Type B pancreatic cell (in vitro differentiated cells): ENCODE results near the gene GSK3B. TPM values are rescaled to one million over a fixed set of nuclear protein-coding genes. Genes with fewer than 3 reads are reported as not detected.
A peak's percentile ranks its signal among the peaks of the same experiment; 100 is the strongest.

ENCODE experiments used
- DNase-seq: peaks from one replicate; pipeline ENCODE4 v3.0.0; 2021; ENCODE audit warnings: mixed read lengths; ENCODE audit not compliant: unreplicated experiment; ENCODE audit errors: extremely low spot score
- H3K27ac Mint-ChIP-seq: 2 replicates; pipeline ENCODE4 v1.8.0; 2021; ENCODE audit warnings: mild to moderate bottlenecking, mixed read lengths
- H3K27me3 Mint-ChIP-seq: 2 replicates; pipeline ENCODE4 v1.8.0; 2021; ENCODE audit warnings: mixed read lengths
- H3K36me3 Mint-ChIP-seq: 2 replicates; pipeline ENCODE4 v1.8.0; 2021; ENCODE audit warnings: mixed read lengths
- H3K4me1 Mint-ChIP-seq: one replicate; pipeline ENCODE4 v1.8.0; 2021; ENCODE audit warnings: mixed read lengths; ENCODE audit not compliant: unreplicated experiment
- H3K4me3 Mint-ChIP-seq: 2 replicates; pipeline ENCODE4 v1.8.0; 2021; ENCODE audit warnings: mild to moderate bottlenecking, mixed read lengths
- H3K9me3 Mint-ChIP-seq: 2 replicates; pipeline ENCODE4 v1.8.0; 2021; ENCODE audit warnings: mixed read lengths
- total RNA-seq: library from RNA; stranded (reverse); gene quantifications from 2 replicates; pipeline ENCODE4 v1.2.1, GENCODE V29; 2021; ENCODE audit warnings: low replicate concordance
- TF ChIP-seq, protein P1 (sequence below): fragments of 200-600 bp; sonication (generic); conservative IDR thresholded peaks from 2 replicates; pipeline ENCODE4 v1.5.0; 2021; ENCODE audit warnings: antibody characterized with exemption, mild to moderate bottlenecking

GSK3B gene
- total RNA-seq, 1 donor from 2014 or later: 60.5 TPM

DNA sequence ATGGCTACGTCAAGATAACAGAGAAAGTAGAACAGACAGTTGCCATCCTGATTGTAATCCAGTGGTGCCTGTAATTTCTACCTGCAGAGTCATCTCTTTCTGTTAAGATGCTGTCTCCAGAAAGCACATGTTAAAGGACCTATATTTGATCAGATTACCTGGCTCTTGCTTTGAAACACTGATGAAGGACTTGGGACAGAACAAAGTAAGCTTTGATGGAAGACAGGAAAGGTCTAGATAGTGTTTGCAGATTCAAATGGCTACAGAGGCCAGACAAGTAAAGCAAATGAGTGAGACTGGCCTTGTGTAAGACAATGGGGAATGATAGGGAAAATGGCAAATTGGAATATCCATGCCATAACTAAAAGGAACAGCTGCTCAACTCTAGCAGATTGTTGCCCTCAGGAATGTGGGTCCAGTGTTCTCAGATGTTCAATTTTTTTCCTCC, 1.8 kb upstream of the GSK3B start:
- Mint-ChIP-seq H3K9me3 (no peaks in the 10 kb centered on the region), H3K27me3 (no peaks in the 10 kb centered on the region), H3K27ac (no peak overlapping the region), H3K36me3 (peaks cover 19% of the 10 kb centered on the region), H3K4me3 (no peak overlapping the region), H3K4me1 (peaks cover 18% of the 10 kb centered on the region)
- TF ChIP-seq, protein P1, sequence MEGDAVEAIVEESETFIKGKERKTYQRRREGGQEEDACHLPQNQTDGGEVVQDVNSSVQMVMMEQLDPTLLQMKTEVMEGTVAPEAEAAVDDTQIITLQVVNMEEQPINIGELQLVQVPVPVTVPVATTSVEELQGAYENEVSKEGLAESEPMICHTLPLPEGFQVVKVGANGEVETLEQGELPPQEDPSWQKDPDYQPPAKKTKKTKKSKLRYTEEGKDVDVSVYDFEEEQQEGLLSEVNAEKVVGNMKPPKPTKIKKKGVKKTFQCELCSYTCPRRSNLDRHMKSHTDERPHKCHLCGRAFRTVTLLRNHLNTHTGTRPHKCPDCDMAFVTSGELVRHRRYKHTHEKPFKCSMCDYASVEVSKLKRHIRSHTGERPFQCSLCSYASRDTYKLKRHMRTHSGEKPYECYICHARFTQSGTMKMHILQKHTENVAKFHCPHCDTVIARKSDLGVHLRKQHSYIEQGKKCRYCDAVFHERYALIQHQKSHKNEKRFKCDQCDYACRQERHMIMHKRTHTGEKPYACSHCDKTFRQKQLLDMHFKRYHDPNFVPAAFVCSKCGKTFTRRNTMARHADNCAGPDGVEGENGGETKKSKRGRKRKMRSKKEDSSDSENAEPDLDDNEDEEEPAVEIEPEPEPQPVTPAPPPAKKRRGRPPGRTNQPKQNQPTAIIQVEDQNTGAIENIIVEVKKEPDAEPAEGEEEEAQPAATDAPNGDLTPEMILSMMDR: no peak
- DNase-seq: no peak

DNA sequence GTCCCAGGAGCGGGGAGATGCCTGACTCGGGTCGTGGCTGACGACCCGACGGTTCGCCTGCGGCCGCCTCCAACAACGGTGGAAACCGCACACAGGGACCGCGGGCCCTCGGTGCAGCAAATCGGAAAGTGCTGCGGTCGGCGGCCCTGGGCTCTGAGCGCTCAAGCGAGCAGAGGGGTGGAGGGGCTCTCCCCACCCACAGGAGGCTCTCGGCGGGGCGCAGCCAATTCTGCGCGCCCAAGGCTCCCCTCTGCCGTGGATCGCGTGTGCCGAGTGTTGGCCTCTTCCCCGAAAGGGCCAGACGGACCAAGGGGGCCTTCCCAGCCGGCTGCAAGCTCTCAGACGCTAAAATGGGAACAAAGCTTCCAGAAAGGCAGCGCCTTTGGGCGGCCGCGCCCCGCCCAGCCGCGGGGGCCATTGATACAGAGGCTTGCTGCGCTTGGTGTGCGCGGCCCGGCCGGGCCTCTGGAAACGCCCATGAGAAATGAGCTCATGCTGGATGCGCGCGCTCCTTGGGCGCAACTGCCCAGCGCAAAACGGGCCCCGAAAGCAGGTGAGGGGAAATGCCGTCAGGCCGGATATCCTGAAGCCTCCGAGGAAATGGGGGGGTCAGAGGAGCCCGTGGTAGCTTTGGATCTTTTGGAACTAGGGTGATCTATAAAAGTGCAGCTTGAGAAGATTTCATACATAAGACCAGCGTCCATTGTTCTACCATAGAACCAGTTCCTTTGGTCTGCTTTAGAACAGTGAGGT, 1.2 kb upstream of the GSK3B start:
- DNase-seq: peak; percentile 92
- TF ChIP-seq, protein P1: no peak
- no peaks in the 10 kb centered on the region for H3K27me3 Mint-ChIP-seq
- peaks cover 13% of the 10 kb centered on the region for H3K4me1 Mint-ChIP-seq
- peaks cover 16% of the 10 kb centered on the region for H3K36me3 Mint-ChIP-seq
- H3K4me3 Mint-ChIP-seq: no peak overlapping the region
- no peaks in the 10 kb centered on the region for H3K9me3 Mint-ChIP-seq
- H3K27ac Mint-ChIP-seq: no peak overlapping the region

- TF ChIP-seq, protein P1: no peak
- Mint-ChIP-seq H3K36me3 (peaks cover 16% of the 10 kb centered on the region), H3K4me3 (no peak overlapping the region), H3K27ac (no peak overlapping the region), H3K27me3 (no peaks in the 10 kb centered on the region), H3K9me3 (no peaks in the 10 kb centered on the region), H3K4me1 (peaks cover 13% of the 10 kb centered on the region)
- peak; percentile 99 for DNase-seq
These were observed 554 bp upstream of the GSK3B start for GRCh38 chr3:120094776-120095225.

DNA sequence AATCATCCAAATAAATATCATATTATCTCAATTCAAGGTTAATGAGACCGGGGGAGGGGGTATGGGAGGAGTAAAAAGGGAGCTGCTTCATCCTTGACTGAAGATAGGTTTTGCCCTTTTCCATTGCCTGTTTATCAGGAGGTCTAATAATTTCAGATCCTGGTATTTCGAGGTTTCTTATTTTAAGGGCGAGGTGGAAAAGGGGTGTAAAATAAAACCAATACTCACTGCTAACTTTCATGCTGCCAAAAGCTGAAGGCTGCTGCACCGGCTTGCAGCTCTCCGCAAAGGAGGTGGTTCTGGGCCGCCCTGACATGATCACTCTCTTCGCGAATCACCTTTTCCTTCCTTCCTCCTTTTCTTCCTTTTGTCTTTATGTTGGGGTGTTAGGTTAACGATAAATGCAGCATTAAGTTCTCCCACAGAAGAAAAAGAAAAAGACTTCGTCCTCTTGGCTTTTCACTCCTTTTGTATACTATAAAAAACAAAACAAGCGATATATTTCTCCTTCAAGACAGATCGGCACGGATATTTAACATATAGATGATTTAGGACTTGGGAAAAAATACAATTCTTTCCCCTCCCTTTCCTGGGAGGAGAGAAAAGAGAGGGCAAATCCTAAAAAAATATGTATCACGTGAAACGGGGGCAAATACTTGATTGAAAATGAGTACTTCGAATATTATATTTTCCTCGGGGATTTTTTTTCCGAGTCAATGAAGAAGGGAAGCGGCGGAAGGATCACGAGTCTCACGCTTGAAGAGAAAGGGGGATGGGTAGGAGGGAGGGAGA, 932 bp downstream of the GSK3B start:
- DNase-seq: no peak
- peaks cover 17% of the 10 kb centered on the region for H3K36me3 Mint-ChIP-seq
- no peak overlapping the region for H3K4me3 Mint-ChIP-seq
- H3K9me3 Mint-ChIP-seq: peaks cover 5% of the 10 kb centered on the region
- H3K4me1 Mint-ChIP-seq: peaks cover 17% of the 10 kb centered on the region
- no peak overlapping the region for H3K27ac Mint-ChIP-seq
- H3K27me3 Mint-ChIP-seq: no peaks in the 10 kb centered on the region
- TF ChIP-seq, protein P1: no peak

- H3K4me3 Mint-ChIP-seq: no peak overlapping the region
- peaks cover 17% of the 10 kb centered on the region for H3K36me3 Mint-ChIP-seq
- TF ChIP-seq, protein P1: no peak
- no peak for DNase-seq
- H3K4me1 Mint-ChIP-seq: peaks cover 17% of the 10 kb centered on the region
- H3K27ac Mint-ChIP-seq: no peak overlapping the region
- H3K27me3 Mint-ChIP-seq: no peaks in the 10 kb centered on the region
- peaks cover 5% of the 10 kb centered on the region for H3K9me3 Mint-ChIP-seq
These were observed 1.8 kb downstream of the GSK3B start for GRCh38 chr3:120092474-120092873.
